Mesangial cell (primary cell): ENCODE data around the gene LCE1F. TPM values are rescaled to one million over a fixed set of nuclear protein-coding genes. Genes with fewer than 3 reads are reported as not detected.

ENCODE experiments used
- total RNA-seq: library from RNA; depleted of rRNA; stranded (reverse); fragments of >200 nt; gene quantifications from 2 replicates; pipeline ENCODE4 v1.2.3, GENCODE V29; 2015

Gene LCE1F
- total RNA-seq = not detected in 2 replicates

GRCh38 chr1:152774875-152775274 is at the start of gene LCE1F:
Gene LCE1F (plus strand): TSS chr1:152775140. CDS start chr1:152776372, 1,232 bp downstream.

GRCh38 chr1:152757747-152758146 is 17.2 kb upstream of the LCE1F start, which contains the start of gene KPRP:
Gene KPRP (plus strand): TSS chr1:152758025. CDS start chr1:152759589, 1,564 bp downstream.

GRCh38 chr1:152786077-152786476 is 11.1 kb downstream of the LCE1F start, which contains the start of gene LCE1E:
Gene LCE1E (plus strand): TSS chr1:152786257. CDS start chr1:152787300, 1,043 bp downstream.

GRCh38 chr1:152796421-152796820 is 21.5 kb downstream of the LCE1F start, which contains the start of gene LCE1D:
Gene LCE1D (plus strand): TSS chr1:152796721. CDS start chr1:152797795, 1,074 bp downstream.

GRCh38 chr1:152806576-152806975 is 31.6 kb downstream of the LCE1F start, which contains the start of gene LCE1C:
Gene LCE1C (minus strand): TSS chr1:152806651. CDS start chr1:152805478, 1,173 bp downstream.

GRCh38 chr1:152811671-152812070 is 36.7 kb downstream of the LCE1F start, which contains the start of gene LCE1B:
Gene LCE1B (plus strand): TSS chr1:152811971. CDS start chr1:152812447, 476 bp downstream.

Other genes starting within 250 kb of the LCE1F start
- gene LCE3E, start 208.4 kb upstream of the LCE1F start, total RNA-seq = not detected in 2 replicates
- not detected in 2 replicates for gene LCE3D, start 194.6 kb upstream of the LCE1F start, total RNA-seq
- gene LCE3C, start 174.9 kb upstream of the LCE1F start, total RNA-seq = not detected in 2 replicates
- gene LCE3B, start 161.3 kb upstream of the LCE1F start, total RNA-seq = not detected in 2 replicates
- not detected in 2 replicates for gene LCE3A, start 152.0 kb upstream of the LCE1F start, total RNA-seq
- not detected in 2 replicates for gene LCE2D, start 111.8 kb upstream of the LCE1F start, total RNA-seq
- not detected in 2 replicates for gene LCE2C, start 99.9 kb upstream of the LCE1F start, total RNA-seq
- not detected in 2 replicates for gene LCE2B, start 89.0 kb upstream of the LCE1F start, total RNA-seq
- gene LCE2A, start 76.8 kb upstream of the LCE1F start, total RNA-seq = not detected in 2 replicates
- gene LCE4A, start 67.0 kb upstream of the LCE1F start, total RNA-seq = not detected in 2 replicates
- gene KPRP, start 17.1 kb upstream of the LCE1F start, total RNA-seq = not detected in 2 replicates
- gene LCE1E, start 11.1 kb downstream of the LCE1F start, total RNA-seq = not detected in 2 replicates
- gene LCE1D, start 21.6 kb downstream of the LCE1F start, total RNA-seq = not detected in 2 replicates
- gene LCE1C, start 31.5 kb downstream of the LCE1F start, total RNA-seq = not detected in 2 replicates
- gene LCE1B, start 36.8 kb downstream of the LCE1F start, total RNA-seq = not detected in 2 replicates
- not detected in 2 replicates for gene LCE1A, start 52.3 kb downstream of the LCE1F start, total RNA-seq
- gene LCE6A, start 67.7 kb downstream of the LCE1F start, total RNA-seq = not detected in 2 replicates
- gene LCE7A, start 84.9 kb downstream of the LCE1F start, total RNA-seq = not detected in 2 replicates
- gene SMCP, start 103.2 kb downstream of the LCE1F start, total RNA-seq = not detected in 2 replicates
- gene IVL, start 133.4 kb downstream of the LCE1F start, total RNA-seq = not detected in 2 replicates
- not detected in 2 replicates for gene SPRR5, start 172.1 kb downstream of the LCE1F start, total RNA-seq
- not detected in 2 replicates for gene SPRR4, start 195.5 kb downstream of the LCE1F start, total RNA-seq
- not detected in 2 replicates for gene SPRR1A, start 208.9 kb downstream of the LCE1F start, total RNA-seq
- gene SPRR3, start 226.6 kb downstream of the LCE1F start, total RNA-seq = not detected in 2 replicates